ENCODE data around the gene EGR1.

DNA sequence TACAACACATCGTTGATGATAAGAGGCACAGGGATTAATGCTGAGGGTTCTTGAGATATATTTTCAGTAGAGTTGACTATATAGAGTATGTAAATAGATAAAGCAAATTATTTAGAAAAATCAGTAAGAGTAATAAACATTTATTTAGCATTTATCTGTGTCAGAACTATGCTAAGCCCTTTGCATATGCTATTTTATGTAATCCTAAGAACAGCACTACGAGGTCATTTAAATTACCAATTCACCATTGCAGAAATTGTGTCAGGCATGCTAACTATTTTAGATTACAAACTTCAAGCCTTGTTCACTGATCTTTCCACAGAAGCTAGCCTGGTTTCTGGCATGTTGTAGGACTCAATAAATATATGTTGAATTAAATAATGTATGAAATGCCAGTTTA is 46.8 kb upstream of the EGR1 start:
- TF ChIP-seq, protein P1, sequence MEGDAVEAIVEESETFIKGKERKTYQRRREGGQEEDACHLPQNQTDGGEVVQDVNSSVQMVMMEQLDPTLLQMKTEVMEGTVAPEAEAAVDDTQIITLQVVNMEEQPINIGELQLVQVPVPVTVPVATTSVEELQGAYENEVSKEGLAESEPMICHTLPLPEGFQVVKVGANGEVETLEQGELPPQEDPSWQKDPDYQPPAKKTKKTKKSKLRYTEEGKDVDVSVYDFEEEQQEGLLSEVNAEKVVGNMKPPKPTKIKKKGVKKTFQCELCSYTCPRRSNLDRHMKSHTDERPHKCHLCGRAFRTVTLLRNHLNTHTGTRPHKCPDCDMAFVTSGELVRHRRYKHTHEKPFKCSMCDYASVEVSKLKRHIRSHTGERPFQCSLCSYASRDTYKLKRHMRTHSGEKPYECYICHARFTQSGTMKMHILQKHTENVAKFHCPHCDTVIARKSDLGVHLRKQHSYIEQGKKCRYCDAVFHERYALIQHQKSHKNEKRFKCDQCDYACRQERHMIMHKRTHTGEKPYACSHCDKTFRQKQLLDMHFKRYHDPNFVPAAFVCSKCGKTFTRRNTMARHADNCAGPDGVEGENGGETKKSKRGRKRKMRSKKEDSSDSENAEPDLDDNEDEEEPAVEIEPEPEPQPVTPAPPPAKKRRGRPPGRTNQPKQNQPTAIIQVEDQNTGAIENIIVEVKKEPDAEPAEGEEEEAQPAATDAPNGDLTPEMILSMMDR (IDR thresholded peaks at IDR 0.05; ENCODE audit: insufficient read depth, low read length) = no peak
- TF ChIP-seq POLR2AphosphoS5 (IDR thresholded peaks at IDR 0.05; ENCODE audit: low read depth) = no peak
- no peak for TF ChIP-seq GABPA (IDR thresholded peaks at IDR 0.05; ENCODE audit: low read depth)
- TF ChIP-seq SPI1 (IDR thresholded peaks at IDR 0.05; ENCODE audit: borderline replicate concordance, low read depth) = no peak

Measured in HL-60 (cell line).